Measurements from ENCODE around the gene AGXT.
A peak's percentile ranks its signal among the peaks of the same experiment; 100 is the strongest.

AGXT gene

GRCh38 chr2:240899468-240899865, 30.8 kb downstream of the AGXT start:
- no peak for DNase-seq

DNA sequence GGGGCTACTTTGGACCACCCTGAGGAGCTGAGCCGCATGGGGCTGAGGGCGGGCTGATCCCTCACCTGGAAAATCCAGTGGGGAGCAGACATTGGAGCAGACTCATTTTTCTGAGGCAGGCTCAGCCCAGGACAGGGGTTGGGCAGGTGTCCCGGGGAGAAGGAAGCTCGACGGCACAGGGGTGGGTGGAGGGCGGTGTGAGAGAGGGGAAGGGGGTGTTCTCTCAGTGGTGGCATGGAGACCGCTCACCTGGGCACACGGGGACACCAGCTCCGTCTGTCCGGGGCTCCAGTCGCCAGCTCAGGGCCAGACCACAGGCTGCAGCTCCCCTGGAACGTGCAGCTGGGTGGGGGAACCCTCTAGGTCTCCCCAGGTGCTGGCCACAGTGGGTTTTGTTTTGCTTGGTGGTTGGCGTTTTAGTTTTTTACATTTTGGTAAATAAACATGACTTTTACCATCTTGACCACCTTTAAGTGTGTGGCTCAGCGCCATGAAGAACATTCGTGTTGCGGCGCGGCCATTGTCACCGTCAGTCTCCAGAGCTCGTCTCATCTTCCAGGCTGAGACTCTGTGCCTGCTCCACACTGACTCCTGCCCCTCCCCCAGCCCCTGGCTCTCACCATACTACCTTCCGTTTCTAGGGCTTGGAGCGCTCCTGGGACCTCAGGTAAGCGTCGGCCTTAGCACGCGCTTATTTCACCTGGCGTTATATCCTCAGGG, 31.7 kb downstream of the AGXT start:
- DNase-seq: no peak

- no peak for DNase-seq
These were observed 33.5 kb downstream of the AGXT start for GRCh38 chr2:240901986-240902614.

GRCh38 chr2:240902615-240903041, 34.0 kb downstream of the AGXT start:
- no peak for DNase-seq

GRCh38 chr2:240903191-240904060, 34.8 kb downstream of the AGXT start:
- no peak for DNase-seq

DNA sequence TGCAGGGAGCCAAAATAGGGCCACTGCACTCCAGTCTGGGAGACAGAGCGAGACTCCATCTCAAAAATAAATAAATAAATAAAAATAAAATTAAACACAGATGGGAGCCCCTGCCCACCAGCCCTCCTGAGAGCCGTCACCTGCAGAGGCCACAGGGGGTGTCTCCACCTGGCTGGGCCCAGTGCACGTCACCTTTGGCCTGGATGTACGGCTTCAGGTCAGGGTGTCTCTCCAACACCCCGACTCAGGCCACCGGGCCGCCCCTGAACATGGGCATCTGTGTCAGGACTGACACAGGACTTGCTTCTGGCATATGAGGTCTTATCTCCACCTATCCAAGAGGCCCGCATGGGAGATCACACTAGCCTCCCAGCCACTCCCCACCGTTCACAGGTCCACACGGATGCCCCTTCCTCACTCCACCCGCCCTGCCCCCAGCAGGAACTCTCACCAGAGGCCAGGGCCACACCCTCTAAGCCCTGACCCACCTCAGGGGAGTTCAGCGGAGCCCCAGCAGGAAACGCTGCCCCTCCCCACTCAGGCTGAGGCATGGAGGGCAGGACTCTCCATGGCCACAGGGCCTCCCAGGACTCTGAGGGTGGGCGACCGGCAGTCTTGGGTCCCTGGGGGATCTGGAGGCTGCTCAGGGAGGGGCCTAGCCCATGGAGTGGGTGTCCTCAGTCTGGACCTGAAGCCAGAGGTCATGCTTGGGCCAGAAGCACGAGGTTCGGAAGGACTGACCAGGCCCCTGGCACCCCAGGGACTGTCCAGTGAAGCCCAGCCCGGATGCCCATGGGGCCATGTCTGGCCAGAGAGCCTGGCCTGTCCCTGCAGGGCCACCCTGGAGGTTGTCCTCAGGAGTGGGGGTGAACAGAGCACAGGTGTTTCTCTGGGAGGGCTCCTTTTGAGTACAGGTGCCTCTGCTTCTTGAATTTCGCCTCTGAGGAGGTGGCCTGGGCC, 35.9 kb downstream of the AGXT start:
- no peak for DNase-seq

GRCh38 chr2:240905176-240905781, 36.7 kb downstream of the AGXT start:
- DNase-seq: no peak

DNA sequence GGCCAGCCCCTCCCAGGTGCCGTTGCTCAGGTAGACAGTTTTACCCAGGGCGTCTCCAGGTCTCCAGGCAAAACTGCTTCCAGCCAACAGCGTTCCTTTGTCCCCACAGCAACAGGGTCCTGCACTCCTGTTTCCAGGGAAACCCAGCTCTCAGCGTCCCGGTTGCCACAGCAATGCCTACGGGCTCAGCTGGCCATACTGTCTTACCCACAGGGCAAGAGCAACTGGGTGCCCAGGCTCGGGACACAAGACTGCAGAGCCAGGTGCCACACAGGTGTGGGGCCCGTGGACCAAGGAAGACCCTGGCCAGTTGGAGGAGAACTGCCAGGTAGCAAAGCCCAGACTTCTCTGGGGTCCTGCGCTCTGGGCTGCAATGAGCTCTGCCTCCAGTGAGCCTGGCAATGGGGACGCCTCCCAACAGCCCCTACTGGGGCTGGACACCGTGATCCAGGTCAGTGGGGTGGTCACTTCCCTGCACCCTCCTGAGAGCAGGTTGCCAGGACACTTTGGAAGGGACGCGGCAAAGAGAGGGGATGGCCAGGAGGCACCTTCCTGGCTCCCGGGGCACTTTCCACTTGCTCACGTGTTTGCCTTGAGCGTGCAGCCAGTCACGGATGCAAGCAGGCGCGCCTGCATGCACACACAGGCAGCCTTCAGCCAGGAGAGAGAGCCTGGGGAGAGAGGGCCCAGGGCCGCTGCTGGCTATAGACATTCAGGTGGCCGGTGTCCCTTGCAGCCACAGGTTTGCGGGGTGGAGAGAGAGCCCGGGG, 37.7 kb downstream of the AGXT start, which contains the start of gene CROCC2:
Gene CROCC2, plus strand, starts transcription at position 196 of the 770 bp plus-strand sequence. Its CDS starts 178 bp downstream, at position 374.
- no peak for DNase-seq

- no peak for DNase-seq
These were observed 38.4 kb downstream of the AGXT start for GRCh38 chr2:240906911-240907590.

- DNase-seq: no peak
These were observed 40.8 kb downstream of the AGXT start for GRCh38 chr2:240909216-240909974.

DNA sequence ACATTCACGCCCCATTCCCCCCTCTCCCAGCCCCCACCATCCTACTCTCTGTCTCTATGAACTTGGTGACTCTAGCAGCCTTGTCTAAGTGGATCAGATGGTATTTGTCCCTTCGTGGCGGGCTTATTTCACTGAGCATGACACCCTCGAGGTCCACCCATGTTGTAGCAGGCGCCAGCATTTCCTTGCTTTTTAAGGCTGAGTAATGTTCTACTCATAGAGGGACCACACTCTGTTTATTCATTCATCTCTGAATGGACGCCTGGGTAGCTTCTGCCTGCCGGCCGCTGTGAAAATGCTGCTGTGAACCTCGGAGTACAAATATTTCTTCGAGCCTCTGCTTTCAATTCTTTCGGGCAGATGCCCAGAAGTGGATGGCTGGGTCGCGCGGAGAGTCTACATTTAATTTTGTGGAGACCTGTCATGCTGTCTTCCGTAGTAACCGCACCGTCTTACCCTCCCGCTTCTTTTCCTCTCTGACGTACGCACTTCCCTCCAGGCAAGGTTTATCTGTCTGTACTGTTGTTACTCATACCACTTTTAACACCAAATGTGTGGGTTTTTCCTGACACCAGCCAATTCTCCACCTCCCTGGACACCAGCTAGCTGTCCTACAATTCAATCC, 43.1 kb downstream of the AGXT start:
- DNase-seq: no peak

DNA sequence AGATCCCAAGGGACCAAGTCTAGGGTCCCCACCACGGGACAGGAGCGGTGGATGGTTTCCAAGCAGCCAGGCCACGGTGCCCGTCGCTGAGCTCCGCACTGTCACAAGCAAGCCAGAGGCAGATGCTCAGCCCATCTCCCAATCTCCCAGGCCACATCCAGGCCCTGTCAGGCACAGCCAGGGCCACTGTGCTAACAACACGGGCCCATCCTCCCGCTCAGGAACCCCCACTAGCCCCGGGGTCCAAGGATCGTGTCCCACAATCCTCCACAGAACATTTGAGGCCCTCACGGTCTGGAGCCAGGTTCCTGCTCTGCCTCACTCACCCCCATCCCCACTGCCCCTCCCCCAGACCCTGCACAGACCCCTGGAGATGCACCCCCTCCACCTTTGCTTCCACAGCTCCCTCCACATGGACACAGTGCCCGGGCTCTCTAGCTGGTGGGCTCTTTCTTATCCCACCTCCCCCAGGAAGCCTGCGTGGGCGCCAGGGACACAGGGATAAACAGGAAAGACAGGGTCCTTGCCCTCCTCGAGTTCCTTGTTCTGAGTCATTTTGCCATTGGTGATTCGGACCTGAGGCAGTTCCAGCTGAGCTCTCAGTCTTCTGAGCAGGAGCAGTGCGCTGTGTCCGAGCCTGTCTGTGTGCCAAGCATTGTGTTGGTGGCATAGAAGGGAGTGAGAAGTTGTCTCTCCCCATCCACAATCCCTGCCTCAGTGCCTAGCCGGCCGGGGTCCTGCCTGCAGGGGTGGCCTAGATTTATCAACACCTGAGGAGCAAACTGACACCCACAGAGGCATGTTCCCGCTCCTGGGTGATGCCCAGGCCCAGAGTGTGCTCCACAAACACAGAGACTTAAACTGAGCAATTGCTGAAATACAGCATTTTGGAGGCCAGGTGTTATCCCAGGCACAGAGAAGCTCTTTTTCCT, 44.5 kb downstream of the AGXT start:
- no peak for DNase-seq

GRCh38 chr2:240913810-240914644, 45.4 kb downstream of the AGXT start:
- peak; percentile 50 for DNase-seq

DNA sequence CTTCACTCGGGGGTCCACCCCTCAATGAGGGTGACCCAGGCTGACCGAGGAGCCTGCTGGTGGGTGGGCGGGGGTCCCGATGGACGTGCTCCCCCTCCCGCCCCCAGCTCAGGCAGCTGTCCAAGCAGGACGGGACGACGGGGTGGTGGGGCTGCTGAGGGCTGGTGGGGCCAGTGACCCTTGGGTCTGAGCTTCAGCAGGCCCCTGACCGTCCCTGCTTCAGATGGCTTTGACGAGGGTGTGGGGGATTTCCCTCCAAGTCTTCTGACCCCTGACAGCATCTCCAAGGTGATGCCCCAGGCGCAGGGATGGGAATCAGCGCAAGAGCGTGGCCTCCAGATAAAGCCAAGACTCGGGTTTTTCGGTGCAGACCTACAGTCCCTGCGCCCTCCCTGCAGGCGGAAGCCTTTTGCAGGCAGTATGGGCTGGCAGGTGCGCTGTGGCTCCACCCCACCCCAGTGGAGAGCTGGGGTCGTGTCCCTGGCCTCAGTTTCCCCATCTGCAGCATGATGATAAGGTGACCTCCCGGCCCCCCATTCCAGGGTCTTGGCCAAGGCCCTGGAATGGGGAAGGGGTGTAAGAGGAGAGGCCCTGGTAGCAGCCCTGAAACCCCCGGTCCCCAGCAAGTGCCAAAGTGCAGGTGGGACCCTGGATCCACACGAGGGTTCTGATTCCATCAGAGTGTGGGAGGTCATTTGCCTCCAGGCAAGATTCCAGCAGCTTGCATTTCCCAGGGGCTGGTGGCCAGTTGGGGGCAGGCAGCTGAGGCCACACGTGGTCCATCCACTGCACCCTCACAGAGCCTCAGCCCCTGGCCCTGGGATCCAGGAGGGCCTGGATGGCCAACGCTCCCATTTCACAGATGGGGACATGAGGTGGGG, 46.3 kb downstream of the AGXT start:
- DNase-seq: no peak

GRCh38 chr2:240915526-240916341, 47.1 kb downstream of the AGXT start:
- no peak for DNase-seq
